Limb (tissue), 2 donors: ENCODE data around the gene MAS1.
"Not testable (repeated sequence)": the region's sequence is repeated elsewhere in the genome, so short reads cannot be mapped to it uniquely, and the experiment has no call there.

Source experiments
- DNase-seq, 2 donors: peaks; one replicate each; pipeline ENCODE4 v3.0.0-alpha.2; 2016; ENCODE audit errors: extremely low spot score in 2 of 2

MAS1 gene

DNA sequence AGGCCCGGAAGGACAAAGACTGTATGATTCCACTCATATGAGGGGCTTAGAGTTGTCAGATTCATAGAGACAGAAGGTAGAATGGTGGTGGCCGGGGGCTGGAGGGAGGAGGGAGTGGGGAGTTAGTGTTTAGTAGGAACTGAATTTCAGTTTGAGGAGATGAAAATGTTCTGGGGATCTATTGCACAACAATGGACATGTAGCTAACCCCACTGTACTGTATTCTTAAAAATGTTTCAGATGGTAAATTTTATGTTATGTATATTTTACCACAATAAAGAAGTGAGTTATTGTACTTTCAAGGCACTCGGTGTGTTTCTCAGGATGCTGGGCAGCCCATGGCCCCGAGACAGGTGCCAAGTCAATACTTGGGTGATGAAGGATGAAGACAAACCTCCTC, 25.4 kb downstream of the MAS1 start:
- no peak for DNase-seq

- DNase-seq, result no peak
These were observed 26.0 kb downstream of the MAS1 start for GRCh38 chr6:159916752-159917151.

GRCh38 chr6:159919011-159919511, 28.3 kb downstream of the MAS1 start:
- no peak for DNase-seq

- no peak for DNase-seq
These were observed 29.0 kb downstream of the MAS1 start for GRCh38 chr6:159919800-159920199.

- not testable (repeated sequence) for DNase-seq
These were observed 33.4 kb downstream of the MAS1 start for GRCh38 chr6:159924150-159924549.

GRCh38 chr6:159926542-159927203, 35.9 kb downstream of the MAS1 start:
- no peak for DNase-seq

DNA sequence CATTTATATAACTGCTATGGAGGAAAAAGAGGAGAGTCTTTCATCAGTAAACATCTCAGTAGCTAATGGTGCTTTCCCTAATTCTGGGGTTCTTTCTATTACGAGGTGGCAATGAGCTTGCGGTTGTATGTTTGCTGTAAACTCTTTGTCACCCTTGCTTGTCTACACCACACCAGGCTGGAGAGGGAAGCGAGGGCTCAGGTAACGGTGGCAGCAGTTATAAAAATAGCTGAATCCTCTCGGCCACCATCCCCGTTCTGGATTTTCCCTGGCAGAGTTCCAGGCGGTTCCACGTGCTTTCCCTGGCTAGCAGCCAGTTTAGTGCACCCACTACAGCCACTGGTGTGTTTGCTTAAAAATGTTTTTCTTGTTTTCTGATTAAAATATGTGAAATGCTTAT, 39.0 kb downstream of the MAS1 start:
- peak in 1 of 2 donors; percentile 55 for DNase-seq

DNA sequence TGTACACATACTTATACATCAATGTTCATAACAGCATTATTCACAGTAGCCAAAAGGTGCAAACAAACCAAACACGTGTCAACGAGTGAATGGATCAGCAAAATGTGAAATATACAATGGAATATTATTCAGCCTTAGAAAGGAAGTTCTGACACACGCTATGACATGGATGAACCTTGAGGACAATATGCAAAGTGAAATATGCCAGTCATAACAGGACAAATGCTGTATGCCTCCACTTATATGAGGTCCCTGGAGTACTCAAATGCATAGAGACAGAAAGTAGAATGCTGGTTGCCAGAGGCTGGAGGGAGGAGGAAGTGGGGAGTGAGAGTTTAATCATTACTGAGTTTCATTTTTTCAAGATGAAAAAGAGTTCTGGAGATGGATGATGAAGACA, 40.3 kb downstream of the MAS1 start:
- DNase-seq, result no peak

DNA sequence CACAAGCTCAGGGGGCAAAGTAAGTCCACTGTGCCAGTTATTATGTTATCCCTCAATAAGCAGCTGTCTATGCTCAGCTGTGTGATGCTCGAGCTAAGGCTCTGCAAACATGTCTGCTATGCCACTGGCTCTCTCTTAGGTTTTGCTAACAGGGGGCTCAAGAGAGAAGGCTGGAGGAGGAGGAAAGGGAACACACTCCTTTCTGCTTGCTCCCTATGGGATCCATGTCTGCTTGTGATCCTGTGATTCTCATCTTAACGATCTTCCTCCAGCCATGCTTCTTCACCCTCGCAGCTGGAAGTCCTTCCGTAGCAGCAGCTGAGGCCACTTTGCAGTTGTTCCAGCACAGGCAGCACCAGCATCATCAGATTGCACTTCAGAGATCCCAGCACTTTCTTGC, 41.1 kb downstream of the MAS1 start:
- DNase-seq, result peak in 1 of 2 donors; percentile 15

DNA sequence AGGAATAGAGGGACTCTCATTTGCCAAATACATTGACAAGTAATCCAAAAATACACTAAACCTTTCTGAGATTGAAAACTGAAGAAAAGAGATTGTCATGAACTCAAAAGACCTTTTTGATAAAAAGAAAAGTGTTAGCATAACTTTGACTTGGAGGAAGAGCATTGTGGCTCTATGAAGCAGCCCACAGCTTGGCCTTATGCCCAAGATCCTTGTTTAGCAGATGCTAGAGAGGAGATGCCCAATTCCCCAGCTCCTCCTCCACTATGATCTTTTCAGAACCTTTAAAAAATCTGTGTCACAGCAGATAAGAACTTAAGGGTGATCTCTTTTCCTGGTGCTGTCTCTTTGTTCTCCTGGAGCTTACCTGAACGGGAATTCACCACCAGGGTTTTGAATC, 42.3 kb downstream of the MAS1 start:
- DNase-seq, result no peak

- no peak for DNase-seq
These were observed 43.4 kb downstream of the MAS1 start for GRCh38 chr6:159934181-159934580.

GRCh38 chr6:159935065-159935464, 44.3 kb downstream of the MAS1 start:
- DNase-seq, result no peak

- DNase-seq, result no peak
These were observed 44.8 kb downstream of the MAS1 start for GRCh38 chr6:159935633-159936032.

DNA sequence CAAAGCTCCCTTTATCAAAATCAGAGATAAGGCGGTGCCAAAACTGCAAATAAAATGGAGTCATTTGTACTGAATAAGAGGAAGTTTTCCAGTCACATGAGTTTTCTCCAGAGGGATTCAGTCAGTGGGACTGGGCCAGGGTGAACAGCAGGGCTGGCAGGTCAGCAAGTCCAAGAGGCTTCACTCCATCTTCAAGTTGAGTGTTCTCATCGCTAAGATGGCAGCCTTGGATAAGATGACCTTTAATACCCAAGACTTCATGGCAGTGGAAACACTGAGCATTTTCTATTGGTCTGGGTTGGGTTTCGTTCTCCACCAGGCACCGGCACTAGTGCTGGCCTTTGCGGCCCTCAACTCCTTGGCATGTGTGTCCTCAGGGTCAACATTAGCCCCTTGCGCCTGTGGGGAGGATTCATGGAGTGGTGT, 48.8 kb downstream of the MAS1 start:
- no peak for DNase-seq
